Neural cell (in vitro differentiated cells): ENCODE measurements around the gene LRRC36. TPM values are rescaled to one million over a fixed set of nuclear protein-coding genes. Genes with fewer than 3 reads are reported as not detected.

Experiments used
- H2AFZ ChIP-seq: fragments of 200-600, 300-800 bp; sonication (generic), shearing (Covaris generic); 2 replicates; pipeline ENCODE4 v1.6.0; 2014; ENCODE audit warnings: low read depth, mild to moderate bottlenecking, antibody characterized with exemption, low read length, moderate library complexity
- H3F3A ChIP-seq: fragments of 200-600 bp; shearing (Covaris generic); 2 replicates; pipeline ENCODE4 v1.6.1; 2016; ENCODE audit warnings: mild to moderate bottlenecking, moderate library complexity, mixed read lengths, antibody characterized with exemption, low read length; ENCODE audit not compliant: insufficient read depth, poor library complexity, severe bottlenecking
- H3K27ac ChIP-seq: fragments of 200-600, 300-800 bp; sonication (generic), shearing (Covaris generic); 2 replicates; pipeline ENCODE4 v1.5.1; 2014; ENCODE audit warnings: mild to moderate bottlenecking, low read length, moderate library complexity
- H3K27me3 ChIP-seq: fragments of 300-800, 200-600 bp; sonication (generic), shearing (Covaris generic); 2 replicates; pipeline ENCODE4 v1.6.0; 2014; ENCODE audit warnings: mild to moderate bottlenecking, low read depth, low read length, moderate library complexity; ENCODE audit not compliant: insufficient read depth
- H3K36me3 ChIP-seq: fragments of 300-800, 200-600 bp; sonication (generic), shearing (Covaris generic); 2 replicates; pipeline ENCODE4 v1.5.1; 2014; ENCODE audit warnings: mild to moderate bottlenecking, antibody characterized with exemption, low read length, moderate library complexity; ENCODE audit not compliant: insufficient read depth
- H3K4me2 ChIP-seq: fragments of 300-800, 200-600 bp; sonication (generic), shearing (Covaris generic); 2 replicates; pipeline ENCODE4 v1.6.0; 2014; ENCODE audit warnings: mild to moderate bottlenecking, low read length
- H3K4me3 ChIP-seq: fragments of 300-800, 200-600 bp; sonication (generic), shearing (Covaris generic); 2 replicates; pipeline ENCODE4 v1.5.1; 2014; ENCODE audit warnings: mild to moderate bottlenecking, low read length, moderate library complexity
- H3K79me2 ChIP-seq: fragments of 200-600 bp; shearing (Covaris generic); replicated peaks from 2 replicates; pipeline ENCODE4 v1.6.0; 2014; ENCODE audit warnings: mild to moderate bottlenecking, low read length, moderate library complexity; ENCODE audit not compliant: insufficient read depth
- H3K9ac ChIP-seq: fragments of 300-800, 200-600 bp; sonication (generic), shearing (Covaris generic); 2 replicates; pipeline ENCODE4 v1.6.1; 2016; ENCODE audit warnings: mild to moderate bottlenecking, low read length, mixed read lengths
- H3K9me2 ChIP-seq: fragments of 200-600 bp; shearing (Covaris generic); 2 replicates; pipeline ENCODE4 v1.6.1; 2016; ENCODE audit warnings: mild to moderate bottlenecking, low read length, mixed read lengths; ENCODE audit not compliant: insufficient read depth
- H3K9me3 ChIP-seq: fragments of 200-600, 300-800 bp; sonication (generic), shearing (Covaris generic); 2 replicates; pipeline ENCODE4 v1.6.1; 2016; ENCODE audit warnings: mild to moderate bottlenecking, mixed run types, low read length, moderate library complexity, mixed read lengths
- H4K20me1 ChIP-seq: fragments of 200-600 bp; shearing (Covaris generic); 2 replicates; pipeline ENCODE4 v1.6.1; 2016; ENCODE audit warnings: mild to moderate bottlenecking, mixed run types; ENCODE audit not compliant: insufficient read depth
- CTCF ChIP-seq: fragments of 450-650 bp; IDR thresholded peaks from 2 replicates; pipeline ENCODE4 v1.5.1; 2014; ENCODE audit warnings: antibody characterized with exemption, mild to moderate bottlenecking, moderate library complexity; ENCODE audit not compliant: poor library complexity, severe bottlenecking
- EP300 ChIP-seq: fragments of 450-650 bp; conservative IDR thresholded peaks from 2 replicates; pipeline ENCODE4 v1.6.1; 2014; ENCODE audit warnings: antibody characterized with exemption, mild to moderate bottlenecking, moderate library complexity; ENCODE audit not compliant: poor library complexity, severe bottlenecking
- EZH2 ChIP-seq: fragments of 200-600, 300-800 bp; shearing (Covaris generic), sonication (generic); IDR thresholded peaks from 2 replicates; pipeline ENCODE4 v1.6.1; 2014; ENCODE audit warnings: antibody characterized with exemption, low read length, borderline replicate concordance, mild to moderate bottlenecking; ENCODE audit not compliant: insufficient read depth, poor library complexity, severe bottlenecking
- MXI1 ChIP-seq: fragments of 450-650 bp; conservative IDR thresholded peaks from 2 replicates; pipeline ENCODE4 v1.6.1; 2014; ENCODE audit warnings: antibody characterized with exemption, mild to moderate bottlenecking; ENCODE audit not compliant: poor library complexity, severe bottlenecking
- POLR2AphosphoS5 ChIP-seq: IDR thresholded peaks from 2 replicates; pipeline ENCODE4 v1.6.1; 2012
- RAD21 ChIP-seq: fragments of 450-650 bp; conservative IDR thresholded peaks from 2 replicates; pipeline ENCODE4 v1.6.1; 2014; ENCODE audit warnings: antibody characterized with exemption, mild to moderate bottlenecking, moderate library complexity
- SMC3 ChIP-seq: fragments of 450-650 bp; conservative IDR thresholded peaks from 2 replicates; pipeline ENCODE4 v1.6.1; 2014; ENCODE audit warnings: antibody characterized with exemption, mild to moderate bottlenecking, moderate library complexity; ENCODE audit not compliant: poor library complexity
- TAF1 ChIP-seq: IDR thresholded peaks from 2 replicates; pipeline ENCODE4 v1.6.1; 2012; ENCODE audit warnings: low read depth
- polyA plus RNA-seq: library from polyadenylated mRNA; depleted of rRNA; stranded (reverse); fragments of >200 nt; gene quantifications from 2 replicates; pipeline ENCODE4 v1.2.3, GENCODE V29; 2014
- TF ChIP-seq, protein P1 (sequence below): IDR thresholded peaks from 2 replicates; pipeline ENCODE4 v1.6.1; 2012; ENCODE audit warnings: borderline replicate concordance

LRRC36 gene
- polyA plus RNA-seq, 1 donor from 2014 or later: 1.6 TPM

- no peaks in the 10 kb centered on the region for H3K36me3 ChIP-seq
- H3K27ac ChIP-seq: no peak overlapping the region
- no peak for TF ChIP-seq RAD21
- TF ChIP-seq MXI1: no peak
- TF ChIP-seq, protein P1, sequence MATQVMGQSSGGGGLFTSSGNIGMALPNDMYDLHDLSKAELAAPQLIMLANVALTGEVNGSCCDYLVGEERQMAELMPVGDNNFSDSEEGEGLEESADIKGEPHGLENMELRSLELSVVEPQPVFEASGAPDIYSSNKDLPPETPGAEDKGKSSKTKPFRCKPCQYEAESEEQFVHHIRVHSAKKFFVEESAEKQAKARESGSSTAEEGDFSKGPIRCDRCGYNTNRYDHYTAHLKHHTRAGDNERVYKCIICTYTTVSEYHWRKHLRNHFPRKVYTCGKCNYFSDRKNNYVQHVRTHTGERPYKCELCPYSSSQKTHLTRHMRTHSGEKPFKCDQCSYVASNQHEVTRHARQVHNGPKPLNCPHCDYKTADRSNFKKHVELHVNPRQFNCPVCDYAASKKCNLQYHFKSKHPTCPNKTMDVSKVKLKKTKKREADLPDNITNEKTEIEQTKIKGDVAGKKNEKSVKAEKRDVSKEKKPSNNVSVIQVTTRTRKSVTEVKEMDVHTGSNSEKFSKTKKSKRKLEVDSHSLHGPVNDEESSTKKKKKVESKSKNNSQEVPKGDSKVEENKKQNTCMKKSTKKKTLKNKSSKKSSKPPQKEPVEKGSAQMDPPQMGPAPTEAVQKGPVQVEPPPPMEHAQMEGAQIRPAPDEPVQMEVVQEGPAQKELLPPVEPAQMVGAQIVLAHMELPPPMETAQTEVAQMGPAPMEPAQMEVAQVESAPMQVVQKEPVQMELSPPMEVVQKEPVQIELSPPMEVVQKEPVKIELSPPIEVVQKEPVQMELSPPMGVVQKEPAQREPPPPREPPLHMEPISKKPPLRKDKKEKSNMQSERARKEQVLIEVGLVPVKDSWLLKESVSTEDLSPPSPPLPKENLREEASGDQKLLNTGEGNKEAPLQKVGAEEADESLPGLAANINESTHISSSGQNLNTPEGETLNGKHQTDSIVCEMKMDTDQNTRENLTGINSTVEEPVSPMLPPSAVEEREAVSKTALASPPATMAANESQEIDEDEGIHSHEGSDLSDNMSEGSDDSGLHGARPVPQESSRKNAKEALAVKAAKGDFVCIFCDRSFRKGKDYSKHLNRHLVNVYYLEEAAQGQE: no peak
- no peak for TF ChIP-seq TAF1
- no peak for TF ChIP-seq SMC3
- TF ChIP-seq EZH2: no peak
- H2AFZ ChIP-seq: no peak overlapping the region
- no peaks in the 10 kb centered on the region for H3K9me2 ChIP-seq
- H3K79me2 ChIP-seq: no peaks in the 10 kb centered on the region
- H3K4me3 ChIP-seq: no peak overlapping the region
- H3K27me3 ChIP-seq: no peaks in the 10 kb centered on the region
- no peak overlapping the region for H3K9ac ChIP-seq
- no peaks in the 10 kb centered on the region for H4K20me1 ChIP-seq
- no peaks in the 10 kb centered on the region for H3K9me3 ChIP-seq
- H3F3A ChIP-seq: no peaks in the 10 kb centered on the region
- no peak overlapping the region for H3K4me2 ChIP-seq
These were observed 52.0 kb downstream of the LRRC36 start for GRCh38 chr16:67378642-67379041.

DNA sequence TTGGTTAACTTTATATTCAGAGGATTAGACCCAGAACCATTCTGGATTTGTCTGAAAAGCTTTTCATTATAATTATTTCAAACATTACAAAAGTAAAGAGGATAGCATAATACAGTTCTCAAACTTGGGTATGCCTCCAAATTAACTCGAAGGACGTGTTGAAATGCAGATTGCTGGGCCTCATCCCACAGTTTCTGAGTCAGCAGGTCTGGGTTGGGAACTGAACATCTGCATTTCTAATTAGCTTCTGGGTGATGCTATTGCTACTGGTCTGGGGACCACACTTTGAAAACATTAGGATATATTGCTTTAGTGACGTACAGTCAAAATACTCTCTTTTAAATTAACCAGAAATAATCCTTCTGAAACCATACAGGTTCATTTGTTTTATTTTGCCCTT lies 56.7 kb downstream of the LRRC36 start:
- Histone ChIP-seq H3K27ac (no peak overlapping the region), H3K9me3 (no peaks in the 10 kb centered on the region), H2AFZ (no peak overlapping the region), H3K4me2 (no peak overlapping the region), H3K4me3 (no peak overlapping the region), H3K9ac (no peak overlapping the region), H3K9me2 (no peaks in the 10 kb centered on the region), H4K20me1 (no peaks in the 10 kb centered on the region), H3K36me3 (no peaks in the 10 kb centered on the region), H3K79me2 (no peaks in the 10 kb centered on the region), H3K27me3 (no peaks in the 10 kb centered on the region), H3F3A (no peaks in the 10 kb centered on the region)
- TF ChIP-seq MXI1: no peak
- TF ChIP-seq POLR2AphosphoS5: no peak
- TF ChIP-seq, protein P1: no peak
- TF ChIP-seq SMC3: no peak
- no peak for TF ChIP-seq CTCF
- TF ChIP-seq RAD21: no peak
- no peak for TF ChIP-seq EP300
- no peak for TF ChIP-seq TAF1
- TF ChIP-seq EZH2: no peak
